ENCODE measurements around the gene MCRS1.
"Not testable (repeated sequence)": the region's sequence is repeated elsewhere in the genome, so short reads cannot be mapped to it uniquely, and the experiment has no call there.

MCRS1 gene

DNA sequence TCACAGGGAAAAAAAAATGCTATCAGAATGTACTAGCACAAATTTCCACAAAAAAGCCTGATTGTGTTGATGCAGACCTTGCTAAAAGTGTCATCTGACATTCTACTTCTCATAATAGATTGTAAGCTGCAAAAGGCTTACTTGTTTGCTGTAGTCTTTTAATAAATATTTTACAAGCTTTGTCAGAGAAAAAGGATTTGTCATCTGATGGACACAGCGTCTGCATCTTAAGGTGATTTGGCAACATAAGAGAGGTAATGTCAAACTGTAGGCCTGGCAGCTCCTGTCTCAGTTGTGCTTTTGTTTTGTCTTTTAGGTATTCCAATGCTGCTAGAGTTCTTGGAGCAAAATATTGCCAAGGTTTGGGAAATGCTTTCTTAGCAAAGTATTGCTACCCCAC, 55.4 kb downstream of the MCRS1 start:
- DNase-seq: no peak

DNA sequence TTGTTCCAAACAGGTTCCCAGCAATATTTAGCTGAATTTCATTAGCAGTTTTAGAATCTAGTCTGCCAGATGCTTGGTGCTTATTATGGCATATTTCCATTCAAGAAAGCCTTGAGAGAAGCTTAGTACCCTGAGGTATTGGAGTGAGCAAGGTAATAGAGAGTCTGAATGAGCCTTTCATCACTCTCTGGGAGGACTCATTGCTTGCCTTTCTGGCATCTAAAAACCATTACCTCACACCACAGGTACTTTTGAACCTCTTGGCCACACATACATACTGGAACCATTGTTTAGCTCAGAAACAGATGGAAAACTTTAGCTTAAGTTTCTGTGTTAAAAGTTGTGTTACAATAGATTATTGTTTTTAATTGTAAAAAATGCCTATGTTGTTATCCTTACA, 56.5 kb downstream of the MCRS1 start:
- no peak for DNase-seq

DNA sequence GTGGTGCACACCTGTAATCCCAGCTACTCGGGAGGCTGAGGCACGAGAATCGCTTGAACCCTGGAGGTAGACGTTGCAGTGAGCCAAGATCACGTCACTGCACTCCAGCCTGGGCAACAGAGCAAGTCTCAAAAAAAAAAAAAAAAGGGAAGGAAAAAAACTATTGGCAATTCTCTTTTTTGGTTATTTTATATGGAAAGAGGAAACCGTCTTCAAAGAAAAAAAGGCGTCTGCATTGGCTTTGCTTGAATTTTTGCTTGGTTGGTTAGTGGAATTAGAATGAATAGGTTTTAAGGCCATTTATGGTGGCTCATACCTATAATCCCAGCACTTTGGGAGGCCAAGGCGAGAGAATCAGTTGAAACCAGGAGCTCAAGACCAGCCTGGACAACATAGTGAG, 58.3 kb downstream of the MCRS1 start:
- not testable (repeated sequence) for DNase-seq
